Karpas-422 (cell line): ENCODE data around the gene OR2D3. TPM values are rescaled to one million over a fixed set of nuclear protein-coding genes. Genes with fewer than 3 reads are reported as not detected.

ENCODE experiments used
- DNase-seq: peaks from one replicate; pipeline ENCODE4 v3.0.0-alpha.2; 2015
- H2AFZ ChIP-seq: fragments of 200-600 bp; sonication (generic); 2 replicates; pipeline ENCODE4 v1.6.1; 2014; ENCODE audit warnings: antibody characterized with exemption, low read length, mixed read lengths
- H3K27ac ChIP-seq: fragments of 200-600 bp; sonication (generic); 2 replicates; pipeline ENCODE4 v1.5.1; 2014; ENCODE audit warnings: mild to moderate bottlenecking, low read length, moderate library complexity
- H3K27me3 ChIP-seq: fragments of 200-600 bp; sonication (generic); 2 replicates; pipeline ENCODE4 v1.6.1; 2014; ENCODE audit warnings: low read length, mixed read lengths
- H3K36me3 ChIP-seq: fragments of 200-600 bp; sonication (generic); 2 replicates; pipeline ENCODE4 v1.6.1; 2014; ENCODE audit warnings: low read length, mixed read lengths; ENCODE audit not compliant: insufficient read depth
- H3K4me1 ChIP-seq: fragments of 200-600 bp; sonication (generic); 2 replicates; pipeline ENCODE4 v1.6.1; 2014; ENCODE audit warnings: mild to moderate bottlenecking, low read length, mixed read lengths
- H3K4me2 ChIP-seq: fragments of 200-600 bp; sonication (generic); 2 replicates; pipeline ENCODE4 v1.6.1; 2014; ENCODE audit warnings: low read length, low read depth, mild to moderate bottlenecking; ENCODE audit not compliant: poor library complexity, severe bottlenecking
- H3K4me3 ChIP-seq: fragments of 200-600 bp; sonication (generic); 2 replicates; pipeline ENCODE4 v1.5.1; 2014; ENCODE audit warnings: mild to moderate bottlenecking, antibody characterized with exemption, low read length, mixed read lengths
- H3K79me2 ChIP-seq: fragments of 200-600 bp; sonication (generic); 2 replicates; pipeline ENCODE4 v1.6.1; 2014; ENCODE audit warnings: mild to moderate bottlenecking, low read length, mixed read lengths
- H3K9ac ChIP-seq: fragments of 200-600 bp; sonication (generic); 2 replicates; pipeline ENCODE4 v1.6.0; 2014; ENCODE audit warnings: low read length
- H3K9me2 ChIP-seq: fragments of 200-600 bp; sonication (generic), shearing (Covaris generic); replicated peaks from 2 replicates; pipeline ENCODE4 v1.6.0; 2014; ENCODE audit warnings: mild to moderate bottlenecking, low read length, moderate library complexity; ENCODE audit not compliant: insufficient read depth
- H3K9me3 ChIP-seq: fragments of 300-700, 200-600 bp; sonication (generic); 2 replicates; pipeline ENCODE4 v1.6.1; 2014; ENCODE audit warnings: low read length, mixed read lengths
- H4K20me1 ChIP-seq: fragments of 200-600 bp; sonication (generic); 2 replicates; pipeline ENCODE4 v1.6.1; 2014; ENCODE audit warnings: mild to moderate bottlenecking, antibody characterized with exemption, low read length, low read depth; ENCODE audit not compliant: insufficient read depth
- total RNA-seq: library from RNA; depleted of rRNA; stranded (reverse); fragments of >200 nt; shearing (Covaris generic); gene quantifications from 2 replicates; pipeline ENCODE4 v1.2.3, GENCODE V29; 2014; ENCODE audit warnings: low replicate concordance

Gene OR2D3
- total RNA-seq, 1 experiment from 2014 or later = not detected

- Histone ChIP-seq H3K4me2 (no peak overlapping the region), H3K4me3 (no peak overlapping the region), H3K36me3 (no peaks in the 10 kb centered on the region)
Observed at GRCh38 chr11:6919698-6920097, 1.1 kb upstream of the OR2D3 start.

DNA sequence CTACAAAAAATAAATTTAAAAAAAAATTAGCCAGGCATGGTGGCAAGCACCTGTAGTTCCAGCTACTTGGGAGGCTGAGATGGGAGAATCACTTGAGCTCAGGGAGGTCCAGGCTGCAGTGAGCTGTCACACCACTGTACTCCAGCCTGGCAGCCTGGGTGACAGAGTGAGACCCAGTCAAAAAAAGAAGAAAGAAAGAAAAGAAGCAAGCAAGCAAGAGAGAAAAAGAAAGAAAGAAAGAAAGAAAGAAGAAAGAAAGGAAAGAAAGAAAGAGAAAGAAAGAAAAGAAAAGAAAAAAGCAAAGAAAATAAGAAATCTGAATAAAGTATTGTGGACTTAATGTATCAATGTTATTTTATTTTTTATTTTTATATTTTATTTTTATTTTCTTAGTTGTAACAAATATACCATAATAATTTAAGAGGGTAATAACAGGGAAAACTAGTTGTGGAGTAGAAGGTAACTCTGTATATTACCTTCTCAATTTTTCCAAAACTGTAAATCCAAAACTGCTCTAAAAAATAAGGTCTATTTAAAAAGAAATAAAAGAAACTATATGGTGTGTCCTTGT is 4.3 kb downstream of the OR2D3 start:
- Histone ChIP-seq H3K4me3 (no peak overlapping the region), H3K79me2 (peaks cover 17% of the 10 kb centered on the region), H3K36me3 (peaks cover 11% of the 10 kb centered on the region; the same call in 1 of the 2 replicates), H3K9me2 (no peaks in the 10 kb centered on the region), H3K4me1 (peaks cover 25% of the 10 kb centered on the region), H3K4me2 (no peak overlapping the region), H2AFZ (no peak overlapping the region), H3K9me3 (no peaks in the 10 kb centered on the region), H3K27ac (no peak overlapping the region), H4K20me1 (no peaks in the 10 kb centered on the region), H3K9ac (no peak overlapping the region), H3K27me3 (no peaks in the 10 kb centered on the region)
- no peak for DNase-seq

More at GRCh38 chr11:6919698-6920097, 1.1 kb upstream of the OR2D3 start:
- Histone ChIP-seq H4K20me1 (no peaks in the 10 kb centered on the region), H3K27ac (no peak overlapping the region), H3K9me3 (no peaks in the 10 kb centered on the region), H3K9ac (no peak overlapping the region), H2AFZ (no peak overlapping the region), H3K79me2 (no peaks in the 10 kb centered on the region), H3K4me1 (no peaks in the 10 kb centered on the region), H3K9me2 (no peaks in the 10 kb centered on the region), H3K27me3 (no peaks in the 10 kb centered on the region)
- DNase-seq = no peak

GRCh38 chr11:6925636-6926207 is 4.9 kb downstream of the OR2D3 start:
- peak overlapping the region; percentile 98; the same call in 1 of the 2 replicates for H2AFZ ChIP-seq
- peak overlapping the region; percentile 87 for H3K4me3 ChIP-seq
- H3K9ac ChIP-seq = peak overlapping the region; percentile 86

DNA sequence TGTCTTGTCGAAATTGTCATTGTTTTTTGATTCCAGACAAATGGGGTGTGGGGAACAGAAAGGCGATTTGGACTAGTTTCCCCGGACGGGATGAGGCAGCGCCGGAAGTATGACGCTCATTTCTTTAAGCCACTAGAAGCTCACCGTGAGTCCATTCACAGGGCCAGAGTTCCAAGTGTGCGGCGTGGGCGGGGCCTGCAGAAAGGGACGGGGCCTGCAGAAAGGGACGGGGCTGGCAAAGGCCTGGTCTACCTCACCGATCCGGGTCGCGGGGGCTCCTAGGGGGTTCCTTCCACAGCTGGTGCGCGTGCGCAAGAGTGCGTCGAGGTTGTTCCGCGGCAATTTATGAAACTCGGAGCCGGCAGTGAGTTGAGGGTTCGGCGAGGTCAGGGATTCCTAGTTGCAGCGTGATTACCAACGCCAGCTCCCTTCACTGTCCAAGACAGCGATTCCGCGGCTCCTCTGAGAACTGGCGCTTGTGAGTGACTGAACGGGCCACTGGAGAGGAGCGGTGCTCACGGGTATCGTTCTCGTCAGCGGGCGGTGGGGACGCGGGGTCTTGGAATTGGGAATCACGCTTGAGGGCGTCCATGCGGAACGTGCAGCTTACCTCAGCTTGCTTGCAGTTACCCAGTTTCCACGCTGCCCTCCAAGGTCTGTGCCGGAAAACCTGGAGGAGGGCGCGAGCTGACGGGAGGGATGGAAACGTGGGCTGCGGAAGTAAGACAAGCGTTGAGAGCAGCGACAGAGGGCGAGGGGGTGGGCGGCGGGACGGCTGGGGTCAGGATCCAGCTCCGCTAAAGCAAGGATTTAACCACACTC is 5.6 kb downstream of the OR2D3 start, which contains the start of gene ZNF215:
ZNF215 (plus strand) TSS at position 219 of the 822 bp plus-strand sequence. CDS start 5,847 bp downstream, outside the sequence.
- DNase-seq = peak; percentile 94

More at GRCh38 chr11:6925636-6926207, 4.9 kb downstream of the OR2D3 start:
- Histone ChIP-seq H3K79me2 (peaks cover 20% of the 10 kb centered on the region), H4K20me1 (no peaks in the 10 kb centered on the region), H3K27me3 (no peaks in the 10 kb centered on the region), H3K4me2 (peak overlapping the region; percentile 80), H3K27ac (no peak overlapping the region), H3K4me1 (peaks cover 25% of the 10 kb centered on the region), H3K9me2 (no peaks in the 10 kb centered on the region), H3K9me3 (no peaks in the 10 kb centered on the region), H3K36me3 (peaks cover 14% of the 10 kb centered on the region)
- DNase-seq = peak; percentile 39

GRCh38 chr11:6927030-6927617 is 6.3 kb downstream of the OR2D3 start:
- Histone ChIP-seq H4K20me1 (no peaks in the 10 kb centered on the region), H3K9me3 (no peaks in the 10 kb centered on the region), H3K9me2 (no peaks in the 10 kb centered on the region), H3K4me2 (peak overlapping the region; percentile 80), H3K36me3 (peaks cover 20% of the 10 kb centered on the region), H3K4me3 (peak overlapping the region; percentile 87), H3K27me3 (no peaks in the 10 kb centered on the region), H2AFZ (peak overlapping the region; percentile 98; the same call in 1 of the 2 replicates), H3K4me1 (peaks cover 25% of the 10 kb centered on the region), H3K79me2 (peaks cover 28% of the 10 kb centered on the region), H3K27ac (peak overlapping the region; percentile 41), H3K9ac (peak overlapping the region; percentile 86)
- peak; percentile 83 for DNase-seq

More for the DNA sequence above, 5.6 kb downstream of the OR2D3 start, which contains the start of gene ZNF215:
- peak within 1 kb of the TSS; percentile 80 for H3K4me2 ChIP-seq
- peaks cover 25% of the 10 kb centered on the region for H3K4me1 ChIP-seq
- H3K79me2 ChIP-seq = peaks cover 24% of the 10 kb centered on the region
- H3K4me3 ChIP-seq = peak within 1 kb of the TSS; percentile 87
- H2AFZ ChIP-seq = peak within 1 kb of the TSS; percentile 98
- H3K36me3 ChIP-seq = peaks cover 14% of the 10 kb centered on the region
- peak within 1 kb of the TSS; percentile 41 for H3K27ac ChIP-seq
- no peaks in the 10 kb centered on the region for H3K9me2 ChIP-seq
- H3K9me3 ChIP-seq = no peaks in the 10 kb centered on the region
- no peaks in the 10 kb centered on the region for H4K20me1 ChIP-seq
- H3K27me3 ChIP-seq = no peaks in the 10 kb centered on the region
- H3K9ac ChIP-seq = peak within 1 kb of the TSS; percentile 86

- no peak overlapping the region for H2AFZ ChIP-seq
- no peak for DNase-seq
- no peak overlapping the region for H3K9ac ChIP-seq
- H3K27me3 ChIP-seq = no peaks in the 10 kb centered on the region
- H3K79me2 ChIP-seq = peaks cover 32% of the 10 kb centered on the region
- no peak overlapping the region for H3K4me3 ChIP-seq
- no peaks in the 10 kb centered on the region for H3K9me2 ChIP-seq
- peaks cover 25% of the 10 kb centered on the region for H3K4me1 ChIP-seq
- peak overlapping the region; percentile 80 for H3K4me2 ChIP-seq
- no peaks in the 10 kb centered on the region for H3K9me3 ChIP-seq
- H3K27ac ChIP-seq = no peak overlapping the region
- peaks cover 31% of the 10 kb centered on the region for H3K36me3 ChIP-seq
- H4K20me1 ChIP-seq = no peaks in the 10 kb centered on the region
Observed at GRCh38 chr11:6928916-6929315, 8.1 kb downstream of the OR2D3 start.

- H3K9me3 ChIP-seq = no peaks in the 10 kb centered on the region
- peaks cover 43% of the 10 kb centered on the region for H3K36me3 ChIP-seq
- H3K4me1 ChIP-seq = peaks cover 18% of the 10 kb centered on the region
- no peaks in the 10 kb centered on the region for H4K20me1 ChIP-seq
- H3K9ac ChIP-seq = no peak overlapping the region
- H2AFZ ChIP-seq = no peak overlapping the region
- no peaks in the 10 kb centered on the region for H3K9me2 ChIP-seq
- no peak for DNase-seq
- H3K27ac ChIP-seq = no peak overlapping the region
- no peak overlapping the region for H3K4me3 ChIP-seq
- peaks cover 32% of the 10 kb centered on the region for H3K79me2 ChIP-seq
- no peaks in the 10 kb centered on the region for H3K27me3 ChIP-seq
- no peak overlapping the region for H3K4me2 ChIP-seq
Observed at GRCh38 chr11:6931146-6931713, 10.4 kb downstream of the OR2D3 start.
